Thoracic aorta (tissue), 2 donors: ENCODE data around the gene MTX1. TPM values are rescaled to one million over a fixed set of nuclear protein-coding genes. Genes with fewer than 3 reads are reported as not detected.
"Not testable (repeated sequence)": the region's sequence is repeated elsewhere in the genome, so short reads cannot be mapped to it uniquely, and the experiment has no call there.

Source experiments
- ATAC-seq: fragments of 150-250 bp; one replicate; pipeline ENCODE4 v1.8.0; 2017; ENCODE audit warnings: low read depth; ENCODE audit not compliant: insufficient number of reproducible peaks, low FRiP score
- DNase-seq: peaks from one replicate; pipeline ENCODE4 v3.0.0-alpha.2; 2020; ENCODE audit warnings: low spot score
- H3K27ac ChIP-seq, 2 donors: fragments of 200-600 bp; sonication (generic); 1 replicate in 1 of 2; 2 replicates in 1 of 2; pipeline ENCODE4 v1.5.1; 2016; ENCODE audit warnings: mild to moderate bottlenecking in 2 of 2, moderate library complexity in 2 of 2
- H3K27me3 ChIP-seq: fragments of 200-600 bp; sonication (generic); replicated peaks from 2 replicates; pipeline ENCODE4 v1.6.0; 2016; ENCODE audit warnings: mild to moderate bottlenecking; ENCODE audit not compliant: insufficient read depth
- H3K36me3 ChIP-seq: fragments of 200-600 bp; sonication (generic); one replicate; pipeline ENCODE4 v1.5.1; 2016
- H3K4me1 ChIP-seq, 2 donors: fragments of 200-600 bp; sonication (generic); 1 replicate in 1 of 2; 2 replicates in 1 of 2; pipeline versions ENCODE4 v1.5.1 to v1.6.0; 2016; ENCODE audit warnings: low read depth in 2 of 2, mild to moderate bottlenecking in 1 of 2; ENCODE audit not compliant: control insufficient read depth in 1 of 2
- H3K4me3 ChIP-seq: fragments of 200-600 bp; sonication (generic); 2 replicates; pipeline ENCODE4 v1.5.1; 2016; ENCODE audit warnings: mild to moderate bottlenecking
- H3K9me3 ChIP-seq: fragments of 200-600 bp; sonication (generic); 2 replicates; pipeline ENCODE4 v1.5.1; 2016
- CTCF ChIP-seq: fragments of 200-600 bp; sonication (generic); IDR thresholded peaks from one replicate; pipeline ENCODE4 v1.5.1; 2019; ENCODE audit warnings: antibody characterized with exemption
- total RNA-seq, 2 donors: library from RNA; depleted of rRNA; stranded (reverse); fragments of >200 nt; gene quantifications; one replicate each; pipeline versions ENCODE4 v1.1.0 to v1.2.3, GENCODE V29; 2016

MTX1 gene
- total RNA-seq, 2 donors from 2014 or later, result 21.7 to 22.9 TPM

- ATAC-seq, result no peak
Observed at GRCh38 chr1:155206891-155207805, 1.3 kb upstream of the MTX1 start.

GRCh38 chr1:155207806-155208540 is 522 bp upstream of the MTX1 start, which contains the start of gene THBS3:
THBS3 (minus strand) TSS chr1:155207897; CDS start chr1:155207876, 21 bp downstream.
- H3K36me3 ChIP-seq, result no peaks in the 10 kb centered on the region
- peak within 1 kb of the TSS; percentile 89 for H3K4me3 ChIP-seq
- H3K4me1 ChIP-seq, result peaks cover 18 to 36% of the 10 kb centered on the region in 2 donors
- DNase-seq (no peak), ATAC-seq (peak; percentile 29)
- H3K9me3 ChIP-seq, result no peaks in the 10 kb centered on the region
- H3K27me3 ChIP-seq, result no peaks in the 10 kb centered on the region
- H3K27ac ChIP-seq, result peak within 1 kb of the TSS; percentile 97 to 100
- TF ChIP-seq CTCF, result no peak

More at GRCh38 chr1:155206891-155207805, 1.3 kb upstream of the MTX1 start:
- TF ChIP-seq CTCF, result peak; percentile 79
- Histone ChIP-seq H3K4me1 (peaks cover 18 to 36% of the 10 kb centered on the region in 2 donors), H3K9me3 (no peaks in the 10 kb centered on the region), H3K27me3 (no peaks in the 10 kb centered on the region), H3K27ac (peak overlapping the region; percentile 97 to 100), H3K4me3 (peak overlapping the region; percentile 89), H3K36me3 (no peaks in the 10 kb centered on the region)
- peak; percentile 73 for DNase-seq

- ATAC-seq, result no peak
- Histone ChIP-seq H3K4me3 (peak overlapping the region; percentile 89), H3K27ac (peak overlapping the region; percentile 97 to 100), H3K36me3 (no peaks in the 10 kb centered on the region), H3K27me3 (no peaks in the 10 kb centered on the region), H3K9me3 (no peaks in the 10 kb centered on the region), H3K4me1 (peaks cover 18 to 36% of the 10 kb centered on the region in 2 donors)
- DNase-seq, result no peak
- no peak for TF ChIP-seq CTCF
Observed at GRCh38 chr1:155209312-155209721, 822 bp downstream of the MTX1 start.

- no peak for ATAC-seq
- no peaks in the 10 kb centered on the region for H3K36me3 ChIP-seq
- H3K4me1 ChIP-seq, result peaks cover 18 to 36% of the 10 kb centered on the region in 2 donors
- DNase-seq, result no peak
- H3K27ac ChIP-seq, result peak overlapping the region in 1 of 2 donors; percentile 63
- no peak overlapping the region for H3K4me3 ChIP-seq
- H3K9me3 ChIP-seq, result no peaks in the 10 kb centered on the region
- TF ChIP-seq CTCF, result no peak
- H3K27me3 ChIP-seq, result no peaks in the 10 kb centered on the region
Observed at GRCh38 chr1:155210314-155211104, 2.0 kb downstream of the MTX1 start.

GRCh38 chr1:155211381-155212050 is 3.0 kb downstream of the MTX1 start:
- ATAC-seq, H3K27me3 ChIP-seq, DNase-seq, H3K9me3 ChIP-seq, H3K36me3 ChIP-seq, H3K4me3 ChIP-seq: not testable (repeated sequence)
- peaks cover 15 to 29% of the 10 kb centered on the region in 2 donors for H3K4me1 ChIP-seq
- peak overlapping the region in 1 of 2 donors; percentile 63 for H3K27ac ChIP-seq

GRCh38 chr1:155212051-155212440 is 3.6 kb downstream of the MTX1 start:
- not testable (repeated sequence) for H3K36me3 ChIP-seq, H3K27me3 ChIP-seq, ATAC-seq, H3K9me3 ChIP-seq, DNase-seq, H3K4me3 ChIP-seq
- Histone ChIP-seq H3K4me1 (peaks cover 13 to 23% of the 10 kb centered on the region in 2 donors), H3K27ac (peak overlapping the region in 1 of 2 donors; percentile 63)

GRCh38 chr1:155214702-155215101 is 6.2 kb downstream of the MTX1 start:
- H3K4me1 ChIP-seq, ATAC-seq, H3K4me3 ChIP-seq, H3K9me3 ChIP-seq, DNase-seq, H3K36me3 ChIP-seq, H3K27me3 ChIP-seq, H3K27ac ChIP-seq: not testable (repeated sequence)
